HG03064 (cell line): Measurements from ENCODE around the gene USP40.

Experiments used
- ATAC-seq: cut with Tn5 transposase; IDR thresholded peaks from one replicate; pipeline ENCODE4 v1.9.1; 2021; ENCODE audit warnings: low read depth; ENCODE audit not compliant: unreplicated experiment

The USP40 gene

DNA sequence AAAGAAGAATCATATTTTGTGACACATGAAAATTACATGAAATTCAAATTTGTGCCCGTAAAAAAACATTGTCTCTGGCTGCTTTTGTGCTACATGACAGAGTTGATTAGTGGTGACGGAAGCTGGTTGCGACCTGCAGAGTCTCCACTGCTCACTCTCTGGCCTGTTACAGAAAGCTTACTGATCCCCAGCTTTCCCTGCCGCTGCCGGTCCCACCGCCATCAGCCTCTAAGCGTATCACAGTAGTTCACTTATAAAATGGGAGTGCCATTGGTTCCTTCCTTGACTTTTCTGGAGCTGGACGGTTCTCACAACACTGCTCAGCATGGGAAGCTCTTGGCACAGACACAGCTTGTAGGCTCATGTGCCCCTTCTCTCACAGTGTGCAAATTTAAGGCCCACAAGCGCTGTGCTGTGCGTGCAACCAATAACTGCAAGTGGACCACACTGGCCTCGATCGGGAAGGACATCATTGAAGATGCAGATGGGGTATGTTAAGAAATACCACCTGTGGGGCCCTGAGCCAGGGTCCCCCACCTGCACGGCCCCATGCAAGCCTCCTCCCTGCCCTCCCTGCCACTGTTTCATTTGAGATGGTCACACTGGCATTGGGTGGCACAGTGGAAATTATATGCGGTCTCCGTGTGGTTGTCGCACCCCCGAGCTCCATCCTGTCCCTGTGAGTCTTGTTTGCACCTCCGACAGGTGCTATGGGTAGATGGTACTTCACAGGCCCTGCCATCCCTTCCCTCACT is 131.0 kb downstream of the USP40 start:
- ATAC-seq = no peak

DNA sequence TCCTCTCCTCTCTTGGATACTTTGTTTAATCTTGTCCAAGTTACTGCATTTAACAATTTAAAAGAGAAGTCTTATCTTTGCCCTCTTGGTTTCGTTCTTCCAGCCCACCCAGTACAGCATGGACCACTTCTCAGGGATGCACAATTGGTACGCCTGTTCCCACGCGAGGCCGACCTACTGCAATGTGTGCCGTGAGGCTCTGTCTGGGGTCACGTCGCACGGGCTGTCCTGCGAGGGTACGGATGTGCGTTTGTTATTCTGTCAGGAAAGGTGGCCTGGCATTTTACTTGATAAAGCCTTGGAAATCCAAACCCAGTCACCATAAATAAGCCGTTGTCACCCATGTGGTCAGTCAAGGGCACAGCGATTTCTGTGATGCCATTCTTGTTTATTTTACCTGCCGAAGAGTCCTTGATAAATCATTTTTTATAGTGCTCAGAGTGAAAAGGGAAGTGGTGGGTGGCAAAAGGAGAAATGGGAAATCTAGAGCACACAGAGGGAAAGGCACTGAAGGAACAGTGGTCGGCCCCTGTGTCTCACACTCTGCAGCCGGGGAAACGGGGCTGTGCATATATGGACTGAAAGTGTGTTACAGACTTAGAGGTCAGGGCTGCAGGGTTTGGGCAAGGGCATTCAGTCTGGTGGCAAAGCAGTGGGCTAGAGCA is 131.8 kb downstream of the USP40 start:
- ATAC-seq = no peak

DNA sequence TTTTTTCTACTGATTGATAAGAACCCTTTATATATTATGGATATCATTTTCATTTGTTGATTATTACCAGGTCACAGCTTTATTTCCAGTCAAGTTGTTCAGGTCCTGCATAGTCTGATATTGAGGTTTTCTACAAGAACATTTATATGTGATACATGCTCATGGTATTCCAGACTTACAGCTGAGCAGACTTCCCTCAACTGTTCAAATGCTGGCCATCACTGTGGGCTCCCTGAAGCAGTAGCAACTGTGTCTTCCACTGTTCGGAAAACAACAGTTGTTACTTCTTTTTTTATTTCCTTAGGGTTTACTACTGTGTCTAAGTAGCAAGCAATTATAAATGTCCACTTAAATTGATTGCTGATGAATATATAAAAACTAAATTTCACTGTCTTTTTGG is 132.8 kb downstream of the USP40 start:
- ATAC-seq = no peak

DNA sequence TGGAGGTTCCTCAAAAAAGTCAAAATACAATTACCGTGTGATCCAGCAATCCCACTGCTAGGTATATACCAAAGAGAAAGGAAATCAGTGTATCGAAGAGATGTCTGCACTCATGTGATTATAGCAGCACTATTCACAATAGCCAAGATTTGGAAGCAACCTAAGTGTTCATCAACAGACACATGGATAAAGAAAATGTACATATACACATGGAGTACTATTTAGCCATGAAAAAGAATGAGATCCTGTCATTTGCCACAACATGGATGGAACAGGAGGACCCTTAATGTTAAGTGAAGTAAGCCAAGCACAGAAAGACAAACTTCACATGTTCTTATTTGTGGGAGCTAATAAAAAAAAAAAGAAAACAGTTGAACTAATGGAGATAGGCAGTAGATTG is 133.6 kb downstream of the USP40 start:
- ATAC-seq = no peak

DNA sequence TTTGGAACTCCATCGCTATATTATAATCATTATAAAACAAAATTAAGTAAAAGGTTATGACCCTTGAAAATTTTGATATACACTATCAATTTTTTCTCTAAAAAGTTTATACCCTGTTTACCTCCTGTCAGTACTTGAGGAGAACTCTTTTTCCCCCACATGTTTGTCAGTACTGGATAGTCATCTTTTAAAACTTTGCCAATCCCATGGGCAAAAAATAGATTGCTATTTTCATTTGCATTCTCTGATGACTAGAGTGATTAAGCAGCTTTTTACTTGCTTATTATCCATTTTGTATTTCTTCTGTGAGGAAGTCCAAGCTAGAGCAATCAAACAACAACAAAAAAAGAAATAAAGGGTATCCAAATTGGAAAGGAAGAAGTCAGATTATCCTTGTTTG is 135.9 kb downstream of the USP40 start:
- ATAC-seq = no peak

DNA sequence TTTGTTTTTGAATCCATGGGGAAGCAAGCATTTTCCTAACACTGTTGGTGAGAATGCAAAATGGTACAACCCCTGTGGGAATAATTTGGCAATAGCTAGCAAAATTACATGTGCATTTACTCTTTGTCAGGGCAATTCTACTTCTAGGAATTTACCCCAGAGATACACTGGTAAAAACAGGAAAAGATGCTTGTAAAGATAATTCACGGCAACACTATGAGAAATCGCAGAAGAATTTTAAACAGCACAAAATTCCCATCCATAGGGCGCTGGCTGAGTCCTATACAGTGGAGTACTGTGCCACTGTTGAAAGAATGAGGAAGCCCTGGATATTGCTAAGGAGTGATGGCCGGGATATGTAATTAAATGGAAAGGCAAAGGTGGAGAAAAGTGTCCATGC is 136.5 kb downstream of the USP40 start:
- no peak for ATAC-seq

DNA sequence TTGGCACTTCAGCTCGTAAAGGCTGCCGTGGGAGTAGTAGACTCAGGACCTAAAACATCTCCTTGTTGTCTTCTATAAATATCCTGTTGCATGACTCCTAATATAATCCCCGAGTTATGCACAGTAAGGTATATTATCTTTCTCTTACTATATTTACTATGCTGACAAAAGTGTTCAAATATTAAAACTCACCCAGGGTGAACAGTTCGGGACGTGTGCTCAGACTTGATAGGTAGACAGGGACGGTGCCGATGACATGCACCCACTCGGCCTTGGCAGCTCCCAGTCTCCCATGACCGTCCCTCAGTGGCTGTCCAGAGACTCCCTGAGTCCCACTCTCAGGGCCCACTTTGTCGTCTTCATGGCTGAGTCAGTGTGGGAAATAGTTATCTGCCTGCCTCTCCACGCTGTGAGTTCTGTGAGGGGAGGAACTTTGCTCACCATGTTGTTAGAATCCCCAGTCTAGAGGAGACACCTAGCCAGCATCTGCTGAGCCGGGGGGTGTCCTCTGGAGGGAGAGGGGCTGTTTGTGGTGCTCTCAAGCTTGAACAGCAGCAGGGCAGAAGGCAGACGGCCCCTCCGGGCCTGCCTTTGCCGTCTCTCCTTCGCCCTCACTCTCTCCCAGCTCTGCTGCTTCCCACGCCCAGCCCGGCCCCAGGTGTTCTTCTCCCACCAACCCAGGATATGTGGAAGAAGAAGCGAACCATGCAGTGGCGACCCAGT is 137.2 kb downstream of the USP40 start:
- ATAC-seq = no peak

DNA sequence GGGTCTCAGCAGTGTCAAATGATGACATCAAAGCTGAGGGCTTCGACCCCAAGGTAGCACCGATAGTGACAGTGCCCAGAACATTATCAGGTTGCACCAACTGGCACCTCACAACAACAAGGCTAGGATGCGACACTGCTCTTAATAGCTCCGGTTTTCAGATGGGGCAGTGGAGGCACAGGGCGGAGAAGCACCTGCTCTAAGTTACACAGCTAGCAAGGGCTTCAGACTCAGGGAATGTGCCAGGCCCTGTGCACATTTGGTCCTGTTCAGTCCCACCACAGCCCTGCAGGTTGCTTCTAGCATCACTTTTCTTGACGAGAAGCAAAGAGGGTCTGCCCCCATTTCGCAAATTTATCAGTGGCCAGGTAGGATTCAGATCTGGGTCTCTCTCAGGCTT is 138.1 kb downstream of the USP40 start:
- ATAC-seq = no peak

DNA sequence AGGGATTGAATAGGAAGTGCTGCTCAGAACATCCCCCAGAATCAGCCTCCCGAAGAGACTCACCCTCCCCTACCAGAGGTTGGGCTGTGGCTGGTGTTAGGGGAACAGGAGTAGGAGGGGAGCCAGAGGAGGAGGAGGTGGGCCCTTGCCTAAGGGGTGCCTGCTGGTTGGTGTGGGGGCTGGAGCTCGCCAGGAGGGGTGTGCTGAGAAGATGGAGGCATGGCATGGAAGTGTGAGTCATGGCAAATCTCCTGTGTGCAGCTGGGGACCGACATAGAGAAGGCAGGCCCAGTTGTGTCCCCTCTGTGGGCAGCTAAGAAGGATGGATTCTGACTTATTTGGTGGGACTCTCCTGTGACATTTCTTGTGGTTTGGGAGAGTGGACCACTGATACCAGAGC is 138.6 kb downstream of the USP40 start:
- ATAC-seq = no peak

DNA sequence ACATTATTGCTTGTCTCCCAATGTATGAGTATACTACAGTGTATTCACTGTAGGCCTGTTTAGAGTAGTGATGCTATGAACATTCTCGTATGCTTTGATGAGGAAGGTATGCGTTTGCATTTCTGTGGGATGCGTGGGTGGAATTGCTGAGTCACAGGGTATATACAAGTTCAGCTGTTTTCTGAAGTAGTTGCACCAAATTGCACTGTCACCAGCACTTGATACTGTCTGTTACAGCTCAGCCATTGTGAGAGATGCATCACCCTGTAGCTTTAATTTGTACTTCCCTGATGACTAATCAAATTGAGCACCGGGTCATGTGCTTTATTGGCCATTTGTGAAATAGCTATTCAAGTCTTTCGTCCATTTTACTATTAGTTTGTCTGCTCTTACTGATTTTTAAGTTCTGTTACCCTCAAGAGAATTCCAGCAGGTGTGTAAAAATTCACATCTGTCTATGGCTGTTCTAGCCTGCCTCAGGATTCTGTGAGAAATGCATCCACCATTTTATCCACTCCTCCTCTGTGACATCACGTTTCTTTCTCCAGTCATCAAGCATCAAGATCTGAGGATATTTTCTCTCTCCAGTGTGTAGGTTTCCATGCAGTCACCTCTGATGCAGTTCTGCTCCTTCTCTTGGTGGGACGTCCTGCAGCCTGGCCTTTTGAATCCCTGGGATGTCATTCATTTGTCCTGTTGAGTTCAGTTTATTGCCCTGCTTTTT is 139.8 kb downstream of the USP40 start:
- ATAC-seq = no peak
